Stimulated activated CD8-positive, alpha-beta memory T cell treated with anti-CD3 and anti-CD28 coated beads, Interleukin-4, amount 100 ng/mL, for 24 hours (primary cell): ENCODE data around the gene RNU6-7.

Source experiments
- DNase-seq: peaks from one replicate; pipeline ENCODE4 v3.0.0-alpha.2; 2020; ENCODE audit warnings: low read depth

RNU6-7 gene

GRCh38 chr14:32205554-32205953, 3.7 kb downstream of the RNU6-7 start:
- no peak for DNase-seq

GRCh38 chr14:32205984-32206383, 4.1 kb downstream of the RNU6-7 start:
- no peak for DNase-seq

GRCh38 chr14:32206552-32206951, 4.7 kb downstream of the RNU6-7 start:
- DNase-seq, result no peak

- DNase-seq, result no peak
Measured at GRCh38 chr14:32208490-32208889, 6.6 kb downstream of the RNU6-7 start.

GRCh38 chr14:32209471-32209870, 7.6 kb downstream of the RNU6-7 start:
- no peak for DNase-seq

GRCh38 chr14:32211068-32211404, 9.2 kb downstream of the RNU6-7 start:
- DNase-seq, result no peak

- no peak for DNase-seq
Measured at GRCh38 chr14:32212833-32213232, 11.0 kb downstream of the RNU6-7 start.

GRCh38 chr14:32217301-32217700, 15.5 kb downstream of the RNU6-7 start:
- DNase-seq, result no peak

- DNase-seq, result no peak
Measured at GRCh38 chr14:32224737-32225377, 23.0 kb downstream of the RNU6-7 start.

GRCh38 chr14:32225378-32225920, 23.6 kb downstream of the RNU6-7 start:
- no peak for DNase-seq

GRCh38 chr14:32226056-32226455, 24.2 kb downstream of the RNU6-7 start:
- DNase-seq, result no peak

- no peak for DNase-seq
Measured at GRCh38 chr14:32230181-32230580, 28.3 kb downstream of the RNU6-7 start.

GRCh38 chr14:32230695-32231280, 28.9 kb downstream of the RNU6-7 start:
- no peak for DNase-seq

- no peak for DNase-seq
Measured at GRCh38 chr14:32232481-32232880, 30.6 kb downstream of the RNU6-7 start.

GRCh38 chr14:32233260-32233659, 31.4 kb downstream of the RNU6-7 start:
- no peak for DNase-seq

- DNase-seq, result no peak
Measured at GRCh38 chr14:32244404-32244803, 42.6 kb downstream of the RNU6-7 start.

- no peak for DNase-seq
Measured at GRCh38 chr14:32246751-32247150, 44.9 kb downstream of the RNU6-7 start.

- no peak for DNase-seq
Measured at GRCh38 chr14:32249371-32249770, 47.5 kb downstream of the RNU6-7 start.

GRCh38 chr14:32249780-32250179, 47.9 kb downstream of the RNU6-7 start:
- no peak for DNase-seq

GRCh38 chr14:32250681-32251080, 48.8 kb downstream of the RNU6-7 start:
- no peak for DNase-seq

- no peak for DNase-seq
Measured at GRCh38 chr14:32251530-32251929, 49.7 kb downstream of the RNU6-7 start.
